Mucosa of descending colon (tissue), 3 donors: ENCODE data around the gene ZRANB1. TPM values are rescaled to one million over a fixed set of nuclear protein-coding genes. Genes with fewer than 3 reads are reported as not detected.

ENCODE experiments used
- ATAC-seq: fragments of 200-7000 bp; cut with Tn5 transposase; one replicate; pipeline ENCODE4 v1.9.1; 2020; ENCODE audit warnings: mild to moderate bottlenecking, moderate library complexity
- DNase-seq, 3 donors: peaks; one replicate each; pipeline ENCODE4 v3.0.0-alpha.2; 2020
- H3K36me3 ChIP-seq: fragments of 200-600 bp; one replicate; pipeline ENCODE4 v1.8.0; 2021; ENCODE audit warnings: low read depth, mild to moderate bottlenecking
- H3K4me1 ChIP-seq: fragments of 200-600 bp; one replicate; pipeline ENCODE4 v1.8.0; 2021; ENCODE audit warnings: low read depth, mild to moderate bottlenecking
- H3K4me3 ChIP-seq: fragments of 200-600 bp; one replicate; pipeline ENCODE4 v1.8.0; 2021; ENCODE audit warnings: mild to moderate bottlenecking
- H3K9me3 ChIP-seq: fragments of 200-600 bp; one replicate; pipeline ENCODE4 v1.8.0; 2021; ENCODE audit warnings: mild to moderate bottlenecking
- CTCF ChIP-seq: fragments of 200-600 bp; IDR thresholded peaks from one replicate; pipeline ENCODE4 v1.8.0; 2022; ENCODE audit warnings: antibody characterized with exemption, mild to moderate bottlenecking
- intact Hi-C, 2 donors: fragments of 100-400 bp; cut with DNase I in 1 of 2; cut with micrococcal nuclease in 1 of 2; formaldehyde crosslinking; loops; one replicate each; pipeline versions ENCODE4 v1.11.0 to v1.11.1; 2022; cut with DNase I, micrococcal nuclease
- total RNA-seq, 3 donors: library from RNA; stranded (reverse); fragmentation: NEBNext Ultra II Directional in 2 of 3; extraction: Animal tissue kit (Norgen Biotek cat#: 25700) in 2 of 3; gene quantifications; one replicate each; pipeline versions ENCODE4 v1.2.1 to v1.2.4, GENCODE V29; 2021 to 2023
- donor health status: DM: no; HTN: no; CAD: no; lungs with moderate emphysema.
- donor health status: DM: no; HTN: no; CAD: no.
- donor health status: DM: no; HTN: yes; CAD: no.

The ZRANB1 gene
- total RNA-seq, 3 donors from 2014 or later = 9.9 to 31.4 (median 13.5) TPM

DNA sequence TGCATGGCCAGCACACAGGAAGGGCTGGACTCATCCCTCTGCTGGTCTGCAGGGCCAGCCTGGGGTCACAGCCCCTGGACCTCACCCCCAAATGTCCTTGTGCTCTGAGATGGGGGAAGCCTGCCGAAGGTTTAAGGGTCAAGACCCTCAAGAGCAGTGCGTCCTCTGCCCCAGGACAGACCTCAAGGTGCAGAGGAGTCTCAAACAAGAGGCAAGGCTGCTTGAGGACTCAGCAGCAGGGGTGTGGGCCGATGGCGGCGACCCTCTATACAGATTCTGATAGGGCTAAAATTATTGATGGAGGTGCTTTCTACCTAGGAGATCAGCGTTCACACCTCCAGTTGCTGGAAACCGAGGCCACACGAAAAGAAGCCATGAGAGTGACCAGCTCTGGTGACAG, 80.7 kb downstream of the ZRANB1 start:
- DNase-seq (no peak), ATAC-seq (no peak)
- Histone ChIP-seq H3K4me3 (no peak overlapping the region), H3K36me3 (no peaks in the 10 kb centered on the region), H3K9me3 (no peaks in the 10 kb centered on the region), H3K4me1 (peaks cover 27% of the 10 kb centered on the region)
- no peak for TF ChIP-seq CTCF
- intact Hi-C loops = no loop called here

DNA sequence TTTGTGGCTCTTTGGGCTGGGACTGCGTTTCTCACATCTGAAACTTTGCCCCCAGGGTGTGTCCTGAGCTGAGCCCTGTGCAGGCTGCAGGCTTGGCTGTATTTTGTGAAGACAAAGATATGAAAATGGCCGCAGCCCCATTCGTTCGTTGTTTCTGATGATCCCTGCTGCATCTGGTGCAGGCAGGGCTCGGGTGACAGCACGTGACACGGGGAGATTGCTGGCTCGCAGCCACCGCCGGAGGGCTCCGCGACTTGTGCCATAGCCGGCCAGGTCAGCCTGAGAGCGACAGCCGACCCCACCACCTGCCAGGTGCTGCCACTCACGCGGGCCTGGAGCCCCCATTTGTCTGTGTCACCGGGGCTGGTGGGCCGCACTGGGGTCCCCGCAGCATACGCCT, 81.3 kb downstream of the ZRANB1 start:
- Histone ChIP-seq H3K4me3 (no peak overlapping the region), H3K4me1 (peaks cover 30% of the 10 kb centered on the region), H3K9me3 (no peaks in the 10 kb centered on the region), H3K36me3 (no peaks in the 10 kb centered on the region)
- DNase-seq = no peak
- intact Hi-C loops = no loop called here
- TF ChIP-seq CTCF = no peak
- ATAC-seq = peak; percentile 21

DNA sequence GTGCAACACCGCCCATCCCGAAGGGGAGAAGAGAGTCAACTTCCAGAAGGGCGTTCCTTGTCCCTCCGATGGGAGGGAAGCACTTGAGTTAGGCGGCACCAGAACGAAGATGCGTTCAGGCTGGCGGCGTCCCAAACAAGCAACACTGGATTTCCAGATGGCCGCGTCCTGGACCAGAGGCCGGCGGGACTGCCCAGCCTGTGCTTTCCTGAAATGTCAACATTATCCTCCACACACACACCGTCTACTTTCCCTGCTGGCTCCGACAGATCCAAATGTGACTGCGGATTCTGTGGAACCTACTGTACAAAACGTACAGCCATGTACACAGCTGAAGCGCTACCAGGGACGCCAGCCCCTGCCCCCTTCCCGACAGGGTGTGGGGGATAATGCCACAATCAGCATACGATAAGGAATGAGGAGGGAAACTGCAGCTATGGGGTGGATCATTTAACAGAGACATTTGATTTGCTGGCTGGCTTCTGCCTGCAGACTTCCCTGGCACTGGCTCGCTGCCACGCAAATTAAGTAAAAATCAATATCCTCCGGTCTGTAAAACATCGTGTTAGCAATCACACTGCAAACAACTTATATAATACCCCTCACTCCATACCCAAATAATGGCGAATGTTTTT, 82.1 kb downstream of the ZRANB1 start:
- H3K4me3 ChIP-seq = no peak overlapping the region
- H3K36me3 ChIP-seq = no peaks in the 10 kb centered on the region
- no peaks in the 10 kb centered on the region for H3K9me3 ChIP-seq
- H3K4me1 ChIP-seq = peaks cover 32% of the 10 kb centered on the region
- ATAC-seq = peak; percentile 46
- peak in 2 of 3 donors; percentile 51 to 69 for DNase-seq
- TF ChIP-seq CTCF = no peak
- intact Hi-C loops = no loop called here

GRCh38 chr10:125024497-125025234, 82.7 kb downstream of the ZRANB1 start:
- no peak overlapping the region for H3K4me3 ChIP-seq
- H3K9me3 ChIP-seq = no peaks in the 10 kb centered on the region
- DNase-seq = no peak
- intact Hi-C loops = no loop called here
- no peaks in the 10 kb centered on the region for H3K36me3 ChIP-seq
- peak; percentile 47 for ATAC-seq
- no peak for TF ChIP-seq CTCF
- peaks cover 32% of the 10 kb centered on the region for H3K4me1 ChIP-seq

GRCh38 chr10:125025341-125025740, 83.4 kb downstream of the ZRANB1 start:
- no peak for DNase-seq
- H3K9me3 ChIP-seq = no peaks in the 10 kb centered on the region
- intact Hi-C loops = no loop called here
- H3K4me1 ChIP-seq = peaks cover 35% of the 10 kb centered on the region
- TF ChIP-seq CTCF = no peak
- H3K36me3 ChIP-seq = no peaks in the 10 kb centered on the region
- H3K4me3 ChIP-seq = no peak overlapping the region
- no peak for ATAC-seq
